Psoas muscle (tissue), 8 donors: ENCODE results near the gene MAPK7. TPM values are rescaled to one million over a fixed set of nuclear protein-coding genes. Genes with fewer than 3 reads are reported as not detected.

ENCODE experiments used
- ATAC-seq, 4 donors: fragments of 200-7000 bp; cut with Tn5 transposase; one replicate each; pipeline ENCODE4 v1.9.1; 2020; ENCODE audit warnings: moderate library complexity in 3 of 4, mild to moderate bottlenecking in 2 of 4
- DNase-seq, 2 donors: peaks; one replicate each; pipeline ENCODE4 v3.0.0-alpha.2; 2020
- H3K27ac ChIP-seq: fragments of 200-600 bp; one replicate; pipeline ENCODE4 v1.8.0; 2022
- H3K27me3 ChIP-seq, 3 donors: fragments of 200-600 bp in 1 of 3; one replicate each; pipeline versions ENCODE4 v1.6.1 to v1.8.0; 2013 to 2022; ENCODE audit warnings: low read length in 2 of 3, mild to moderate bottlenecking in 2 of 3, moderate library complexity in 1 of 3; ENCODE audit not compliant: insufficient read depth in 3 of 3
- H3K36me3 ChIP-seq, 2 donors: fragments of 200-600 bp in 1 of 2; one replicate each; pipeline versions ENCODE4 v1.6.1 to v1.8.0; 2013 to 2022; ENCODE audit warnings: low read depth in 1 of 2, mild to moderate bottlenecking in 1 of 2, moderate library complexity in 1 of 2; ENCODE audit not compliant: insufficient read depth in 1 of 2
- H3K4me1 ChIP-seq: fragments of 200-600 bp; one replicate; pipeline ENCODE4 v1.8.0; 2022
- H3K4me3 ChIP-seq: fragments of 200-600 bp; one replicate; pipeline ENCODE4 v1.8.0; 2022; ENCODE audit warnings: mild to moderate bottlenecking
- H3K9me3 ChIP-seq: fragments of 200-600 bp; one replicate; pipeline ENCODE4 v1.8.0; 2022
- WGBS, 3 donors: extraction: QIAGEN DNeasy Blood & Tissue Kit; methylation state at CpG; one replicate each; pipeline versions ENCODE4 v1.1.6 to v1.1.7; 2013; 5-methylcytosine and 5-hydroxymethylcytosine counted together
- intact Hi-C, 2 donors: fragments of 100-400 bp; cut with DNase I; formaldehyde crosslinking; loops; one replicate each; pipeline versions ENCODE4 v1.11.0 to v1.14.2; 2022
- polyA plus RNA-seq, 3 donors: library from polyadenylated mRNA; stranded (reverse); fragments of 200-250 nt; gene quantifications; one replicate each; pipeline ENCODE4 v1.2.3, GENCODE V29; 2013
- total RNA-seq, 4 donors: library from RNA; stranded (reverse); fragmentation: NEBNext Ultra II Directional in 2 of 4; extraction: Animal tissue kit (Norgen Biotek cat#: 25700) in 2 of 4; gene quantifications; one replicate each; pipeline versions ENCODE4 v1.2.1 to v1.2.4, GENCODE V29; 2021 to 2023
- TF ChIP-seq, protein P1 (sequence below): fragments of 200-600 bp; IDR thresholded peaks from one replicate; pipeline ENCODE4 v1.8.0; 2022; ENCODE audit warnings: antibody characterized with exemption
- donor health status: healthy with polysubstance abuse.
- donor health status: DM: no; HTN: no; CAD: no; lungs with moderate emphysema.
- donor health status: Bipolar disorder and iron deficiency.
- donor health status: healthy.
- donor health status: DM: yes; HTN: yes; CAD: no.
- donor health status: DM: no; HTN: no; CAD: no.
- donor health status: DM: no; HTN: no; CAD: no.
- donor health status: DM: yes; HTN: yes; CAD: no.

The MAPK7 gene
- total and polyA plus RNA-seq, 7 donors = 6.1 to 12.6 (median 7.5) TPM

DNA sequence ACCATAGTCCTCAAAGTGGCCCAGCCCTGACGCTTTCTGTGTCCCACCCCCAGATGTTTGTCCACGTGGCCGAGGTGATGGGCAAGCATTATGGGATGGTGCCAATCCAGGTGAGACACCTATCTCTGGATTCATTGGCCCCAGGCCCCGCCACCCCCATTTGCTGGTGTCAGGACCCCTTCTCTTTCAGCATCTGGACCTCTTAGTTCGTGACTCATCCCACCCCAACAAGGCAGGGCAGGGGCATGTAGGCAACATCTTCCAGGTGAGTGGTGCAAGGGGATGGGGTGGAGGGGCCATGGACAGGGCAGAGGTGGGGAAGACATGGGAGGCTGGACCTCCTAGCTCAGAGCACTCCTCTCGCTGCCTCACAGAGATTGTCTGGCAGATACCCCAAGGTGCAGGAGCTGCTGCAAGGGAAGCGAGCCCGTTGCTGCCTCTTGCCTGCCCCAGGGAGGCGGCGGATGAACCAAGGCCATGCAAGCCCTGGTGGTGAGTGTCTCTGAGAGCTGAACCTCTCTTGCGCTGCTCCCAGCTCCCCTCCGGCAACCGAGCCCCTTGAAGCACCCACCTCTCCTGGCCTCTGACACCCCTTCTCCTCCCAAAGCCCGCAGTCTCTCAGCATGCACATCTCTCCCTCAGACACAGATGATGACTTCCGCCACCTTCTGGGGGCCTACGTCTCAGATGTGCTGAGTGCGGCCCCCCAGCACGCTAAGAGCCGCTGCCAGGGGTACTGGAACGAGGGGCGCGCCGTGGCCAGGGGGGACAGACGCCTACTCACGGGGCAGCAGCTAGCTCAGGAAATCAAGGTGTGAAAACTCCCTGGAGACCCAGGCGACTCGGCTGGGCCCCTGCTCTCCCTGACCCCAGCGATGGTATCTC is 36.3 kb downstream of the MAPK7 start:
- Histone ChIP-seq H3K27me3 (no peaks in the 10 kb centered on the region), H3K4me1 (no peaks in the 10 kb centered on the region), H3K9me3 (no peaks in the 10 kb centered on the region), H3K27ac (no peak overlapping the region), H3K36me3 (no peaks in the 10 kb centered on the region), H3K4me3 (no peak overlapping the region)
- ATAC-seq (no peak), DNase-seq (no peak)
- intact Hi-C loops = no loop called here
- 91% methylated on average over 28 of the region's 28 CpGs for WGBS, 3 donors
- TF ChIP-seq, protein P1, sequence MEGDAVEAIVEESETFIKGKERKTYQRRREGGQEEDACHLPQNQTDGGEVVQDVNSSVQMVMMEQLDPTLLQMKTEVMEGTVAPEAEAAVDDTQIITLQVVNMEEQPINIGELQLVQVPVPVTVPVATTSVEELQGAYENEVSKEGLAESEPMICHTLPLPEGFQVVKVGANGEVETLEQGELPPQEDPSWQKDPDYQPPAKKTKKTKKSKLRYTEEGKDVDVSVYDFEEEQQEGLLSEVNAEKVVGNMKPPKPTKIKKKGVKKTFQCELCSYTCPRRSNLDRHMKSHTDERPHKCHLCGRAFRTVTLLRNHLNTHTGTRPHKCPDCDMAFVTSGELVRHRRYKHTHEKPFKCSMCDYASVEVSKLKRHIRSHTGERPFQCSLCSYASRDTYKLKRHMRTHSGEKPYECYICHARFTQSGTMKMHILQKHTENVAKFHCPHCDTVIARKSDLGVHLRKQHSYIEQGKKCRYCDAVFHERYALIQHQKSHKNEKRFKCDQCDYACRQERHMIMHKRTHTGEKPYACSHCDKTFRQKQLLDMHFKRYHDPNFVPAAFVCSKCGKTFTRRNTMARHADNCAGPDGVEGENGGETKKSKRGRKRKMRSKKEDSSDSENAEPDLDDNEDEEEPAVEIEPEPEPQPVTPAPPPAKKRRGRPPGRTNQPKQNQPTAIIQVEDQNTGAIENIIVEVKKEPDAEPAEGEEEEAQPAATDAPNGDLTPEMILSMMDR = no peak

DNA sequence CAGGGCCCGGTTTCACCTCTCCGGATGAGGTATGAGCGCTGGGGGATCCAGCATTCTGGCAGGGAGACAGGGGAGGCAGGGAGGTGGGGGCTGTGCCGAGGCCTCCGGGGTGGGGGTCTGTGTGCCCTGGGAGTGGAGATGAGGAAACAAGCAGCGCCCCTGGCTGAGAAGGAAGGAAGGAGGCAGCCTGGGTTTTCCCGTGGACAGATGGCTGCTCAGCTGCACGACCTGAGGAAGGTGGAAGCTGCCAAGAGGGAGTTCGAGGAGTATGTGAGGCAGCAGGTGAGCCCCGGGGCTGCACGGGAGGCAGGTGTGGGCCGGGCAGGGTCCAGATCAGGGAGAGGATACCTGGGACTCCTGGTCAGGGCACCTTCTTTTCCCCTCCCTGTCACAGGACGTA is 37.0 kb downstream of the MAPK7 start:
- intact Hi-C loops = no loop called here
- TF ChIP-seq, protein P1 = no peak

DNA sequence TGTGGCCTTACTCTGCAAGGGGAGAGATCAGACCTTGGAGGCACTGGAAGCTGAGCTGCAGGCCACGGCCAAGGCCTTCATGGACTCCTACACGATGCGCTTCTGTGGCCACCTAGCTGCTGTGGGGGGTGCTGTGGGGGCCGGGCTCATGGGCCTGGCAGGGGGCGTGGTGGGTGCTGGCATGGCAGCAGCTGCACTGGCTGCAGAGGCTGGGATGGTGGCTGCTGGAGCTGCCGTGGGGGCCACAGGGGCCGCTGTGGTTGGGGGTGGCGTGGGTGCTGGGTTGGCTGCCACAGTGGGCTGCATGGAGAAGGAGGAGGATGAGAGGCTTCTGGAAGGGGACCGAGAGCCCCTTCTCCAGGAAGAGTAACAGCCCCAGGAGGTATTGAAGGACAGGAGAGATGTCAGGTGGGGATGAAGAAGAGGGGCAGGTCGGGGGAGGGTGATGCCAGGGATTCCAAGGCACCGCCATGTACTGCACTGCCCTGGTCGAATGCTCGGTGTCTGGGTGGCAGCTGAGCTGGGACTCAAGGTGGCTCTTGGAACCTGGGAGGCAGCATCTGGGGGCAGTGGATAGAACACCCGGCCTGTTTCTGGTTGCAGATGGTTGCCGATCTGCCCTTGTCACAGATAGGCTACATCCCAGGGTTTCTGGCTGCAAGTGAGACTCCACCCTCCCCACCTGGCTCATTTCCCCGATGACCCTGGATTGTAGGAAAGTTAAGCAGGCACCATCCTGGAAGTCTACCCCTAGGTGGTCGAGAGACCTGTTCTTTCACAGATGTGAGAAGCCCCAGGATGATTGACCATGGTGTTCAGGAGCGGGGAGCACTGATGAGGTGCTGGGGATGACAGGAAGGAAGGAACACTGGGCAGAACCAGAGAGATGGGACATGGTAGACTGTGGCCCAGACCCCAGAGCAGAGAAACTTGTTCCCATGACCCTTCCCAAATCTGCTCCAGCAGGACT is 37.8 kb downstream of the MAPK7 start:
- ATAC-seq (no peak), DNase-seq (no peak)
- no peaks in the 10 kb centered on the region for H3K4me1 ChIP-seq
- WGBS, 3 donors = 88 to 92% (median 90%) methylated on average over 16 to 18 of the region's 18 CpGs
- H3K36me3 ChIP-seq = no peaks in the 10 kb centered on the region
- H3K4me3 ChIP-seq = no peak overlapping the region
- no peak overlapping the region for H3K27ac ChIP-seq
- intact Hi-C loops = no loop called here
- no peaks in the 10 kb centered on the region for H3K9me3 ChIP-seq
- H3K27me3 ChIP-seq = no peaks in the 10 kb centered on the region
- TF ChIP-seq, protein P1 = no peak

More for the DNA sequence above, 37.0 kb downstream of the MAPK7 start:
- no peak for DNase-seq
- no peak for ATAC-seq
- H3K36me3 ChIP-seq = no peaks in the 10 kb centered on the region
- H3K27me3 ChIP-seq = no peaks in the 10 kb centered on the region
- no peaks in the 10 kb centered on the region for H3K4me1 ChIP-seq
- H3K27ac ChIP-seq = no peak overlapping the region
- H3K4me3 ChIP-seq = no peak overlapping the region
- H3K9me3 ChIP-seq = no peaks in the 10 kb centered on the region
- WGBS, 3 donors = 83 to 84% (median 83%) methylated on average over 12 to 13 of the region's 13 CpGs

DNA sequence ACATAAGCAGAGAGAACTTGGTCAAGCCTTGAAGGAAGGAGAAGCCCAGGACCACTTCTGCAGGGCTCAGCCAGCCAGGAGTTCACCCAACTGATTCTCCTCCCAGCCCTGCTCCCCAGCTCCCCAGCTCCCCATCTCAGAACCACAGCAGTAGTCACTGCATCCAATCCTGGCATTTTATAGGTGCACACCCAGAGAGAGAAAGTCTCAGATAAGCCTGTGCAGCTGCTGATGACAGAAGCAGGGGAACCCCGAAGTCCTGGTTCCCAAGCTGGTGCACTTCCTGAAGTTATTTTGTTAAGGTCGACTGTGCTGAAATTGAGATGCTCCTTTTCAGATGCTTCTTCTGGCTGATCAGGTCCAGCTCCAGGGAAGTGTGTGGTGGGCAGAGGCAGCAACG is 39.3 kb downstream of the MAPK7 start:
- intact Hi-C loops = no loop called here
- H3K4me1 ChIP-seq = no peaks in the 10 kb centered on the region
- no peaks in the 10 kb centered on the region for H3K36me3 ChIP-seq
- no peak overlapping the region for H3K4me3 ChIP-seq
- 35 to 45% (median 45%) methylated on average over 3 of the region's 3 CpGs for WGBS, 3 donors
- H3K27ac ChIP-seq = no peak overlapping the region
- no peak for ATAC-seq
- H3K27me3 ChIP-seq = no peaks in the 10 kb centered on the region
- TF ChIP-seq, protein P1 = no peak
- DNase-seq = no peak
- H3K9me3 ChIP-seq = no peaks in the 10 kb centered on the region
